ENCODE results near the gene FAM124A.
"Not testable (repeated sequence)": the region's sequence is repeated elsewhere in the genome, so short reads cannot be mapped to it uniquely, and the experiment has no call there.

The FAM124A gene

DNA sequence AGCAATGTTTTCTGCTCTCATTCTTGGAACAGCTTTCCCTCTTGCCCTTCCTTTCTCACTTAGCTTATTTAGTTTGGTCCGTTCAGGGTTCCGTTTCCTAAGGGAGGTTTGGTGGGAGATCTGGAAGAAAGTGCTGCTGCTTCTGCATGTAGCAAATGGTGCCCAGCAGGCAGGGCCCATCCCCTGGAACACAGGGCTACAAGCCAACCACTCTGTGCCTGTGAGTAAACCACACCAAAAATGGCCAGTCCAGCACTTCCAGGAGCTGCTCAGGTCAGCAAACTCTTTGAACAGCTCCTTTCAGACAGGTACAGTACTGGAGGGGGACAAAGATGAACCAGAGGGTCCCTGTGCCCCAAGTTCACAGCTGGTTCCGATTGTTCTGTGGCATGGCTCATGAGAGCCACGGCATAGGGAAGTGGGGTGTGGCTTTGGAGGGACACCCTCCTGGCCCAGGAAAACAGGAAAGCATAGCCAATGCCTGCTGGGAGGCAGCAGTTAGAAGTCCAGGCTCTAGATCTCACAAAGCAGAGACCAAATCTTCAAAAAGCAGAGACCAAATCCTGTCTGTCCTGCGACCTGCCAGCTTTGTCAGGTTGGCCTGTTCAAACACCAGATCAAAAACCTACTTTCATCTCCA lies 39.5 kb downstream of the FAM124A start:
- FAIRE-seq (no peak), DNase-seq (ENCODE audit: extremely low spot score, insufficient read length, low read depth) (no peak)

- FAIRE-seq (no peak), DNase-seq (ENCODE audit: extremely low spot score, insufficient read length, low read depth) (no peak)
Measured at GRCh38 chr13:51262501-51263211, 40.5 kb downstream of the FAM124A start.

DNA sequence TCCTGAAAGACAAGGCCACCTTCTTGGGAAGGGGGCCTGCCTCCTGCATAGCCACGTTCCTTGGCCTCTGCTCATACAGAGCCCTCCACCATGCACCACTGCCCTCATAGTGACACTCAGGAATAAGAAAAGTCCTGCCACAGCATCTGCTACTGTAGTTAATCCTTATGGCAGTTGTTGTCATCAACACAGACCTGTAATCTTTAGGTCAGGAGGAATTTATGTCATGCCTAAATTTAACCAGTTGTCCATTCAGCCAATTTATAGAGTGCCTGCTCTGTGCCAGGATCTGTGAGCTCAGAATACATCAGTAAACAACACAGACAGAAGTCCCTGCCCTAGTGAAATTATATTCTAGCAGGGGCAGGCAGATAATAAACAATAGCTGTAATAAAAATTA lies 44.4 kb downstream of the FAM124A start:
- FAIRE-seq: no peak
- no peak for DNase-seq (ENCODE audit: extremely low spot score, insufficient read length, low read depth)

DNA sequence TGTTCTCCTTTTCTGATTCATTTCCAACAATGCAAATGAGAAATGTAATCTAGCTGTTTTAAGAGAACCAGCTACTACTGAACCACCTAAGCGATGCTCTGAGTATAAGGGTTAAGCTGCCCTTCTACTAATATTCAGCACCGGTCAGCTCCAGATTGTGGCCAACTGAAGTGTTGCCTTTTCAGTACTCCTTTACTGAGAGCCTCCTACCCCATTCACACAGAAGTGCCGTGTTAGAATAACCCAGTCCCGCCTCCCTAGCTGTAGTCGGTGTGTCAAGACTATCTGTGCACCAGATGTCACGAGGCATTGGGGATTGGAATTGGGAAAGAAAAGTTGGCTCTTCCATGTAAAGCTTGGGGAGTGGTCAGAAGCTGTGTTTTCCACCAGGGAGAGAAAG lies 45.4 kb downstream of the FAM124A start:
- FAIRE-seq: no peak
- DNase-seq (ENCODE audit: extremely low spot score, insufficient read length, low read depth): no peak

DNA sequence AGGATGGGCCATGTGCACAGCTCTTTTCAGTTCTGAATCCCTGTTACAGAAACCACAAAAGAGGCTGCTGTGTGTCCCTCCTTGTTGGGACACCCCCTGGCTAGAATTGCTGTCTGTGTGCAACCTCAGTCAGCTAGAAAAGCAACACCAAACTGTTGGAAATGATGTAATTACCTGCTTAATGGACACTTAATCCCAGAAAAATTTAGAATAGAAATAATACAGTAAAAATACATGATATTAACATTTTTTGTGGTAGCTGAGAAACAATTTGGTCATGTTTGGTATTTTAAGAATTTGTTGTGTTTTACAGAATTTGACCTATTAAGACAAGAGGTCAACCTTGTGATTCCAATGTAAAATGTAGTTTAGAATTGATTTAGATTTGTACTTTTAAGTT lies 46.8 kb downstream of the FAM124A start:
- no peak for DNase-seq (ENCODE audit: extremely low spot score, insufficient read length, low read depth)
- no peak for FAIRE-seq

DNA sequence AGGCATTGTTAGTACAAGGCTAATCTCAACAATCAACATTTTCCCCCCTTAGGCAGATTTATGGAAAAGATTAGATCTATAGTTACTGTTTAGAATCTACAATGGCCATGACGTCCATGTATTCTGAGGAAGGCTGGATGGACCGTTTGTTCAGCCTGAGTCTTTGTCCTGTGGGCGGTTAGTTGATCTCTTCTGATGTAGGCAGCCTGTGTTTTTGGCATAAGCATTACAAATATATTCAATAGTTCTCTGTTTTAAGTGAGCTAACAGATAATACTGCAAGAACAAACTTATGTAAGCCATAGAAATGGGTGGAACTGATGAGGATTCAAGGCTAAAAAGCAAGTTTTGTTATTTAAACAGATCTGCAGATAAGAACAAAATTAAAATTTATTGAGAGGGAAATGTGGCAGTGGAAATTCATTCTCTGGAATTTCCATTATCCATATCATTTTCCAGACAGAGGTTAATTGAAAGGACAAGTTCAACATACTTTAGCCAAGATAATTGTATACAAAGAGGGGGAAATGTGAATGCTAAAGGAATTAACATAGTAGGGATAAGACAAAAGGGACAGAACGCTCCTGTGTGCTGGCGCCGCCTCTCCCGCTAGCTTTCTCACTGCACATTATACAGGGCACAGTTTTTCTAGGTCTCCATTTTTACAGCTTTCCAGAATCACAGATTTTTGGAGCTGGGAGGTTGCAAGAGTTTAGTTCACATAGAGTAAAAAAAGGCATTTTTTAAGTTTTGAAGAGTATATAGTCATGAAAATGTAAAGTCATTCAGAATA lies 48.6 kb downstream of the FAM124A start:
- no peak for DNase-seq (ENCODE audit: extremely low spot score, insufficient read length, low read depth)
- FAIRE-seq: no peak

DNA sequence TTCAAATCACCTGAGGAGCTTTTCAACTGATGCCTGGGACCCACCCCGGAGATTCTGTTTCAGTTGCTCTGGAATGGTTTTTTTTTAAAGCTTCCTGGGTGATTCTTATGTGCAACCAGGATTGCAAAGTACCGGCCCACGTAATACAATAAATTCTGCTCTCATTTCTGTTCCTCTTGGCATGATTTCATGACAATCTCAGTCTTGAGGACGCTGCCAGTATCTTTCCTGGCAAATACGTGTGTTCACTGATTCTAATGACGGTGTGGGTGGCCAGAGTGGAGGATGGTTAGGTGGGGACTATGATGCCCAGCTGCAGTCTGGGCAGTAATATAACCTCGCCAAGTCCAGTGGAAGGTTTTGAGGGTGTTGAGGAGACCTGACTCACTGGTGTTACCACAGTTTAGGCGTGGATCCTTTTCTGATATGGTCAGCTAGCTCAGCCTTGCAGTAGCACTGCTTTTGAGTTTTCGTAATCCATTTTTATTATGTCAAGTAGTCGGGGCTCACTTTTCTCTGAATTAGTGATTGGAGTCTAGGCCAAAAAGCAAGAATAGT lies 49.4 kb downstream of the FAM124A start:
- FAIRE-seq (no peak), DNase-seq (ENCODE audit: extremely low spot score, insufficient read length, low read depth) (no peak)

DNA sequence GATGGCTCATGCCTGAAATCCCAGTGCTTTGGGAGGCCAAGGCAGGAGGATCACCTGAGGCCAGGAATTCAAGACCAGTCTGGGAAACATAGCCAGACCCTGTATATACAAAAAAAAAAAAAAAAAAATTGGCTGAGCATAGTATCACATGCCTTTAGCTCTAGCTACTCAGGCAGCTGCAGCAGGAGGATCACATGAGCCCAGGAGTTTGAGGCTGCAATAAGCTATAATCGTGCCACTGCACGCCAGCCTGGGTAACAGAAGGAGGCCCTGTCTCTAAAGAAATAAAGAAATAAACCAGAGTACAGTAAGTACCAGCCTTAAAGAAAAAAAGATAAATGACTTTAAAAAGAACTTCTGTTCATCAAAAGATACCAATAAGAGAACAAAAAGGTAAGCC lies 52.9 kb downstream of the FAM124A start:
- no peak for FAIRE-seq
- DNase-seq (ENCODE audit: extremely low spot score, insufficient read length, low read depth): no peak

DNA sequence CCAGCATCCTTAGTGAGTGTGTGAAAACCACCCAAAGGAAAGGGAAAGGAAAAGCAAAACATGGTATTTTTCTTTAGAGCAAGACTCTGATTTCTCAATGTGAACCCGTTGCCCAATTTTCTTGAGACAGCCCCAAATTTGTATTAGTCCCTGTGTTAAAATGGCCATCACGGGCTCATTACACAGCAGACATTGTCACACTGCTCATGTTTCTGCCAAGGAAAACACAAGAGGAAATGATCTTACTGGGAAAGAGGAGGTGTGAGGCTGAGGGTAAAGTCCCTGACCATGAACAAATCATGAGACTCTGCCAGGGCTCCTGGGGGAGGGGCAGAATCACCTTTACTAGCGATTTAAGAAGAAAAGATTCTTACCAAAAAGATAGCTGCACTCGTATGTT lies 54.4 kb downstream of the FAM124A start:
- FAIRE-seq: no peak
- DNase-seq (ENCODE audit: extremely low spot score, insufficient read length, low read depth): no peak

DNA sequence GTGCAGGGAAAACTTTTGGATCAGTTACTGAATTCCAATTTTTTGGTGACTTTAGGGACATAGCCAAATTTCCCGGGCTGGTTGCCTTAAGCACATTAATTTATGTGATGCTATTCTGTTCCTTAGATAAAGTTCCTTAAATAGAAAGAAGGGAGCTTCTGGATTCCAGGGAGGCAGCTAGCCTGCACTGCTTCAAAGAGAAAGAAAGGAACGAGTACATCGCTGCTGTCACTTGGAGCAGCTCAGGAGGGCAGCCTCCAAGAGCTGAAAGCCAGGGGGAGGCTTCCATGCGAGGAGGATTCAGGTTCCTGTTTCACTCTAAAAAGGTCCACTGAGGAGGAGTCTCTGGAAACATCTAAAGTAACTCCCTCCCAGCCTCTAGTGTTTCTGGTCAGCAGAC lies 55.7 kb downstream of the FAM124A start:
- no peak for FAIRE-seq
- no peak for DNase-seq (ENCODE audit: extremely low spot score, insufficient read length, low read depth)

DNA sequence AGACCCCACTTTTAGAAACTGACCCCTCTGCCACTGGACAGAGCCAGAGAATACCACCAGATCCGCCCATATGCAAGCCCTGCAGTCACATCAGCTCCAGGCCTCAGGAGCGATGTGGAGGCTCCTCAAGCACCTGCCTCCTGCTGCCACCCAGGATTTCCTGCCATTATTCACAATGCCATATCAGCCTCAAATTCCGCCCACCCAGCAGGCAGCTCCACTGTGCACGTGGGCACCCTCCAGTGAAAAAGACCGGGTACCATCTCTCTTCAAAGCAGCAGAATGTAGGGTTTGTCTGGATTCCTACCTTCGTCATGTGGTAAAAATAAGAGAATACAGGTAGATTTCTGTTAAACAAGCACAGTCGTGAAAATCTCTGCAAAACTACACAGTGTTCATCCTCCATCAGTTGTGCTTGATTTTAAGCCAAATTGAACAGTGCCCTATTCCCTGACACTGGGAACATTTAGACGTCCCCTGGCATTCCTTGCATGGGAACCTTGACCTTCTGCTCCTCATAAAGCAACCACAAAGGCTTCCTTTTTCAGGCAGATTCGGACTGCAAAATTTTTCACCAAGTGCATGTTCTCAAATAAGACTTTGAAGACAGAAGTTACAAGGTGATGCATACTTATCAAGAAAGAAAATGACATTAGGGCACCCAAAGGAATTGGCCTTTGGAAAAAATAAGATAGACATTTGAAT lies 56.4 kb downstream of the FAM124A start:
- DNase-seq (ENCODE audit: extremely low spot score, insufficient read length, low read depth): no peak
- no peak for FAIRE-seq

- DNase-seq (ENCODE audit: extremely low spot score, insufficient read length, low read depth): no peak
- FAIRE-seq: no peak
Measured at GRCh38 chr13:51280379-51280940, 58.3 kb downstream of the FAM124A start.

- no peak for FAIRE-seq
- DNase-seq (ENCODE audit: extremely low spot score, insufficient read length, low read depth): no peak
Measured at GRCh38 chr13:51282322-51282721, 60.1 kb downstream of the FAM124A start.

DNA sequence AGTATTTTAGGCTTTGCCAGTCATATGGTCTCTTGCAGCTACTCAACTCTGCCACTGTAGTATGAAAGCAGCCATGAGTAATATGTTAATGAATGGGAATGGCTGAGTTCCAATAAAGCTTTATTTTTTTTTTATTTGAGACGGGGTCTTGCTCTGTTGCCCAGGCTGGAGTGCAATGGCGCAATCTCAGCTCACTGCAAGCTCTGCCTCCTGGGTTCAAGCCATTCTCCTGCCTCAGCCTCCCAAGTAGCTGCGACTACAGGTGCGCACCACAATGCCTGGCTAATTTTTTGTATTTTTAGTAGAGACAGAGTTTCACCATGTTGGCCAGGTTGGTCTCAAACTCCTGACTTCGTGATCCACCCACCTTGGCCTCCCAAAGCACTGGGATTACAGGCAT lies 60.7 kb downstream of the FAM124A start:
- FAIRE-seq; DNase-seq (ENCODE audit: extremely low spot score, insufficient read length, low read depth): not testable (repeated sequence)

DNA sequence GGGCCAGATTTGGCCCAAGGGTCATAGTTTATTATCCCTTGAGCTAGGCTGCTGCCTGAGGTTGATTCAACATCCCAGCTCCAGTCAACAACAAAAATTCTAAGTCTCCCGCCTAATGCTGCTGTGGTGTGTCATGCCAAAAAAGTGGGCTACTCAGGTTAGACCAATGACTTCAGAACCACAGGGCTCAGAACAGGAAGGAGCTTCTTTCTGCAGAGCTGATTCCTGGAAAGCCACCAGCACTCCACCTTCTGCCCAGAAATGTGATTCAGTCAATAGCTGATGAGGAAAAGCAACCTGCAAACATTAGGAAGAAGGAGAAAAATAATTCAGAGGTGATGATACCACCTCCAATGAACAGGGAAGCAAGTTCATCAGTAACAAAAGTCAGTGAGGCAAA lies 61.2 kb downstream of the FAM124A start:
- FAIRE-seq (no peak), DNase-seq (ENCODE audit: extremely low spot score, insufficient read length, low read depth) (no peak)

- no peak for FAIRE-seq
- DNase-seq (ENCODE audit: extremely low spot score, insufficient read length, low read depth): no peak
Measured at GRCh38 chr13:51284339-51284738, 62.1 kb downstream of the FAM124A start.

GRCh38 chr13:51286135-51287002 lies 64.2 kb downstream of the FAM124A start:
- DNase-seq (ENCODE audit: extremely low spot score, insufficient read length, low read depth): peak; percentile 43
- FAIRE-seq: peak; percentile 57

GRCh38 chr13:51287758-51288157 lies 65.6 kb downstream of the FAM124A start:
- no peak for FAIRE-seq

DNA sequence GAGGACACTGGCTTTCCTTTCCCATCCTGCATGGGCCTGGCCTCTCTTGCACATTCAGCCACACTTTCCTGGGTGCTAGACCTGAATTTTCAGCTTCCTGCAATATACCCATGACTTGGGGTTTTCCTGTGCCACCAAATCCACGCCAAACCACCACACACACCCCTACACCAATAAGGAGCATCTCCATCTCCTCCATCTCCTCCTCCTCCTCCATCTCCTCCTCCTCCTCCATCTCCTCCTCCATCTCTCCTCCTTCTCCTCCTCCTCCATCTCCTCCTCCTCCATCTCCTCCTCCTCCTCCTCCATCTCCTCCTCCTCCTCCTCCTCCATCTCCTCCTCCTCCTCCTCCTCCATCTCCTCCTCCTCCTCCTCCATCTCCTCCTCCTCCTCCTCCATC lies 66.1 kb downstream of the FAM124A start:
- FAIRE-seq; DNase-seq (ENCODE audit: extremely low spot score, insufficient read length, low read depth): not testable (repeated sequence)

More at GRCh38 chr13:51287758-51288157, 65.6 kb downstream of the FAM124A start:
- no peak for DNase-seq (ENCODE audit: extremely low spot score, insufficient read length, low read depth)
